Astrocyte of the spinal cord (primary cell): Measurements from ENCODE around the gene EVA1A.

Experiments used
- DNase-seq: peaks from one replicate; pipeline ENCODE4 v3.0.0; 2011; ENCODE audit warnings: low read depth, low spot score
- H3K4me3 ChIP-seq: 2 replicates; pipeline ENCODE4 v1.5.1; 2011; ENCODE audit warnings: low read depth, mild to moderate bottlenecking, low read length, moderate library complexity
- in situ Hi-C: cut with HindIII; loops from 2 replicates; pipeline ENCODE4 v1.10.0; 2017; ENCODE audit warnings: low sequenced_read_pairs
- TF ChIP-seq, protein P1 (sequence below): IDR thresholded peaks from 2 replicates; pipeline ENCODE4 v1.5.1; 2012; ENCODE audit warnings: low read depth, mild to moderate bottlenecking, low read length, inconsistent platforms

EVA1A gene

GRCh38 chr2:75580156-75580555, 19.4 kb upstream of the EVA1A start:
- in situ Hi-C loops: no loop called here
- DNase-seq: no peak
- H3K4me3 ChIP-seq: no peak overlapping the region
- TF ChIP-seq, protein P1, sequence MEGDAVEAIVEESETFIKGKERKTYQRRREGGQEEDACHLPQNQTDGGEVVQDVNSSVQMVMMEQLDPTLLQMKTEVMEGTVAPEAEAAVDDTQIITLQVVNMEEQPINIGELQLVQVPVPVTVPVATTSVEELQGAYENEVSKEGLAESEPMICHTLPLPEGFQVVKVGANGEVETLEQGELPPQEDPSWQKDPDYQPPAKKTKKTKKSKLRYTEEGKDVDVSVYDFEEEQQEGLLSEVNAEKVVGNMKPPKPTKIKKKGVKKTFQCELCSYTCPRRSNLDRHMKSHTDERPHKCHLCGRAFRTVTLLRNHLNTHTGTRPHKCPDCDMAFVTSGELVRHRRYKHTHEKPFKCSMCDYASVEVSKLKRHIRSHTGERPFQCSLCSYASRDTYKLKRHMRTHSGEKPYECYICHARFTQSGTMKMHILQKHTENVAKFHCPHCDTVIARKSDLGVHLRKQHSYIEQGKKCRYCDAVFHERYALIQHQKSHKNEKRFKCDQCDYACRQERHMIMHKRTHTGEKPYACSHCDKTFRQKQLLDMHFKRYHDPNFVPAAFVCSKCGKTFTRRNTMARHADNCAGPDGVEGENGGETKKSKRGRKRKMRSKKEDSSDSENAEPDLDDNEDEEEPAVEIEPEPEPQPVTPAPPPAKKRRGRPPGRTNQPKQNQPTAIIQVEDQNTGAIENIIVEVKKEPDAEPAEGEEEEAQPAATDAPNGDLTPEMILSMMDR: no peak

DNA sequence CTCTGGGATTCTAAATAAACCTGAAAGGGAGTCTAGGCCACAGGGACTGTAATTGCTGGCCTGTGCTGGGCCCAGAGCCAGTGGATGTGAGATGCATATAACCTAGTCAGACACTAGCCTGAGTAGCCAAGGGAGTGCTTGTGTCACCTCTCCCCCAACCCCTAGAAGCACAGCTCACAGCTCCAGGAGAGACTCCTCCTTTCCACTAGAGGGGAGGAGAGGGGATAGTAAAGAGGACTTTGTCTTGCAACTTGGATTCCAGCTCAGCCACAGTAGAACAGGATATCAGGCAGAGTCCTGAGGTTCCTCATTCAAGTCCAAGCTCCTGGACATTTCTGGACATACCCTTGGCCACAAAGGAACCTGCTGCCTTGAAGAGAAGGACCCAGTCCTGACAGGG, 18.4 kb upstream of the EVA1A start:
- no peak for DNase-seq
- no peak overlapping the region for H3K4me3 ChIP-seq
- TF ChIP-seq, protein P1: no peak
- in situ Hi-C loops: no loop called here

GRCh38 chr2:75577280-75577679, 16.5 kb upstream of the EVA1A start:
- TF ChIP-seq, protein P1: no peak
- no peak overlapping the region for H3K4me3 ChIP-seq
- in situ Hi-C loops: no loop called here
- no peak for DNase-seq

- in situ Hi-C loops: no loop called here
- no peak for DNase-seq
- TF ChIP-seq, protein P1: no peak
- no peak overlapping the region for H3K4me3 ChIP-seq
Observed at GRCh38 chr2:75574106-75574505, 13.4 kb upstream of the EVA1A start.

GRCh38 chr2:75573145-75573878, 12.6 kb upstream of the EVA1A start:
- TF ChIP-seq, protein P1: no peak
- in situ Hi-C loops: no loop called here

DNA sequence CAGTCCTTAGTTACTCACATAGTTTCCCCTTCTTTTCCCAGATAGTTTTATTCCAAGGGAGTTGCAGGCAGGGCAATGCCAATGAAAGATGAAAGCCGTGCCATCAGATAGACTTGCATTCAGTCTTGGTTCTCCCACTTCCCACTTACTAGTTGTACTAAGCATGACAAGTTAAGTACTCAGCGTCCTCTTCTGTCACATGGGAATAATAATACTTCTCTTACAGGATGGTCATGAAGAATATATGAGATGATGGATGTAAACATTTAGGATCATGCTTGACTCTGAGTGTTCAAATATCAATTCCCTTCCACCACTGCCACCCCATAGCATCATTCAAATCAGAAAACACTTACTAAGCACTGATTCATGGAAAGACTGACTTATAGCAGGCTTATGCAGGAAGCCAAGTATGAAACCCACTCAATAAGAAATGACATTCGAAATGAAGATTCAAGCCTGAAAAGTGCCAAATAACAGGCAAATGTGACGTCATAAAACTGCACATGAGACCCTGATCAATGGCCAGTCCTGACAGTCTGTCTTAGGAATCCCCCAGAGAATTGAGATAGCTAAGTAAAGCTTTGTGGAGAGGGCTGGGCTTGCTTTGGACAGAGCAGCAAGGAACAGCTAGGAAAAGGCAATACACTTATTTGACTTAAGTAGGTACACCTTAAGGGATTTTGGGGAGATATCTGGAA, 11.1 kb upstream of the EVA1A start:
- in situ Hi-C loops: no loop called here
- H3K4me3 ChIP-seq: no peak overlapping the region
- no peak for DNase-seq
- TF ChIP-seq, protein P1: no peak

More at GRCh38 chr2:75573145-75573878, 12.6 kb upstream of the EVA1A start:
- DNase-seq: no peak
- no peak overlapping the region for H3K4me3 ChIP-seq
